GM19467 (cell line): ENCODE measurements around the gene STYK1.

Experiments
- ATAC-seq: cut with Tn5 transposase; IDR thresholded peaks from one replicate; pipeline ENCODE4 v1.9.1; 2021; ENCODE audit warnings: mild to moderate bottlenecking, moderate library complexity; ENCODE audit not compliant: unreplicated experiment

The STYK1 gene

GRCh38 chr12:10673659-10674384 lies at the start of gene STYK1:
TSS of gene STYK1 (minus strand) at chr12:10674052. CDS start at chr12:10634618, 39,434 bp downstream.
- ATAC-seq: peak; percentile 66

- peak; percentile 42 for ATAC-seq
Observed at GRCh38 chr12:10722905-10723746, 49.3 kb upstream of the STYK1 start, which contains the start of gene YBX3. TSS of gene YBX3 (minus strand) at chr12:10723323. CDS start at chr12:10723111, 212 bp downstream.

- peak; percentile 36 for ATAC-seq
Observed at GRCh38 chr12:10722502-10722904, 48.7 kb upstream of the STYK1 start.

- peak; percentile 37 for ATAC-seq
Observed at GRCh38 chr12:10721651-10722501, 48.0 kb upstream of the STYK1 start.

GRCh38 chr12:10720974-10721650 lies 47.3 kb upstream of the STYK1 start:
- no peak for ATAC-seq

GRCh38 chr12:10719482-10719881 lies 45.6 kb upstream of the STYK1 start:
- ATAC-seq: no peak

- ATAC-seq: no peak
Observed at GRCh38 chr12:10718279-10718821, 44.5 kb upstream of the STYK1 start.

- no peak for ATAC-seq
Observed at GRCh38 chr12:10717410-10717809, 43.6 kb upstream of the STYK1 start.

- ATAC-seq: no peak
Observed at GRCh38 chr12:10716704-10717315, 43.0 kb upstream of the STYK1 start.

- ATAC-seq: no peak
Observed at GRCh38 chr12:10716277-10716676, 42.4 kb upstream of the STYK1 start.

GRCh38 chr12:10715491-10715890 lies 41.6 kb upstream of the STYK1 start:
- no peak for ATAC-seq

- no peak for ATAC-seq
Observed at GRCh38 chr12:10709808-10710207, 36.0 kb upstream of the STYK1 start.

GRCh38 chr12:10708862-10709261 lies 35.0 kb upstream of the STYK1 start:
- no peak for ATAC-seq

GRCh38 chr12:10705655-10706054 lies 31.8 kb upstream of the STYK1 start:
- no peak for ATAC-seq

GRCh38 chr12:10701843-10702242 lies 28.0 kb upstream of the STYK1 start:
- ATAC-seq: no peak

- ATAC-seq: peak; percentile 43
Observed at GRCh38 chr12:10701131-10701681, 27.4 kb upstream of the STYK1 start.

GRCh38 chr12:10700581-10700980 lies 26.7 kb upstream of the STYK1 start:
- ATAC-seq: no peak

GRCh38 chr12:10697862-10698261 lies 24.0 kb upstream of the STYK1 start:
- ATAC-seq: no peak

- no peak for ATAC-seq
Observed at GRCh38 chr12:10697156-10697555, 23.3 kb upstream of the STYK1 start.
